GM23338 (cell line): ENCODE measurements around the gene RBM11. TPM values are rescaled to one million over a fixed set of nuclear protein-coding genes. Genes with fewer than 3 reads are reported as not detected.

Source experiments
- ATAC-seq: fragments of 200-7000 bp; cut with Tn5 transposase; 3 replicates; pipeline ENCODE4 v1.9.1; 2020
- DNase-seq: peaks from one replicate; pipeline ENCODE4 v3.0.0-alpha.2; 2015; ENCODE audit warnings: low spot score
- H2AFZ ChIP-seq: fragments of 200-600 bp; sonication (generic); 2 replicates; pipeline ENCODE4 v1.8.0; 2016; ENCODE audit warnings: antibody characterized with exemption, mild to moderate bottlenecking, moderate library complexity
- H3F3A ChIP-seq: fragments of 200-600 bp; sonication (generic); replicated peaks from 2 replicates; pipeline ENCODE4 v1.8.0; 2017; ENCODE audit warnings: antibody characterized with exemption, mixed run types, low read depth
- H3K27ac ChIP-seq: fragments of 200-600 bp; sonication (generic); 2 replicates; pipeline ENCODE4 v1.6.1; 2016; ENCODE audit warnings: low read depth
- H3K27me3 ChIP-seq: fragments of 200-600 bp; sonication (generic); 2 replicates; pipeline ENCODE4 v1.8.0; 2016; ENCODE audit warnings: mild to moderate bottlenecking, mixed run types, moderate library complexity; ENCODE audit not compliant: insufficient read depth
- H3K36me3 ChIP-seq: fragments of 200-600 bp; sonication (generic); 2 replicates; pipeline ENCODE4 v1.8.0; 2016; ENCODE audit warnings: mild to moderate bottlenecking; ENCODE audit not compliant: insufficient read depth
- H3K4me1 ChIP-seq: fragments of 200-600 bp; sonication (generic); 2 replicates; pipeline ENCODE4 v1.8.0; 2016; ENCODE audit warnings: mild to moderate bottlenecking, moderate library complexity; ENCODE audit not compliant: insufficient read depth
- H3K4me2 ChIP-seq: fragments of 200-600 bp; sonication (generic); 2 replicates; pipeline ENCODE4 v1.7.1; 2017; ENCODE audit warnings: mixed run types
- H3K4me3 ChIP-seq: fragments of 200-600 bp; sonication (generic); 2 replicates; pipeline ENCODE4 v1.6.1; 2016; ENCODE audit warnings: mixed run types
- H3K79me2 ChIP-seq: fragments of 200-600 bp; sonication (generic); replicated peaks from 2 replicates; pipeline ENCODE4 v1.8.0; 2017; ENCODE audit warnings: mild to moderate bottlenecking; ENCODE audit not compliant: insufficient read depth
- H3K9me2 ChIP-seq: fragments of 200-600 bp; sonication (generic); 2 replicates; pipeline ENCODE4 v1.8.0; 2017; ENCODE audit not compliant: insufficient read depth
- H4K20me1 ChIP-seq: fragments of 200-600 bp; sonication (generic); replicated peaks from 2 replicates; pipeline ENCODE4 v1.8.0; 2017; ENCODE audit warnings: mild to moderate bottlenecking; ENCODE audit not compliant: insufficient read depth
- H3K27ac Mint-ChIP-seq: 2 replicates; pipeline ENCODE4 v1.8.0; 2020; ENCODE audit warnings: inconsistent platforms, mild to moderate bottlenecking, moderate library complexity, mixed read lengths
- H3K27me3 Mint-ChIP-seq: 3 replicates; pipeline ENCODE4 v1.8.0; 2022; ENCODE audit warnings: low read depth, mild to moderate bottlenecking, moderate library complexity, mixed read lengths, inconsistent platforms; ENCODE audit not compliant: insufficient read depth, poor library complexity
- H3K36me3 Mint-ChIP-seq: 3 replicates; pipeline ENCODE4 v1.8.0; 2021; ENCODE audit warnings: low read depth, mild to moderate bottlenecking, inconsistent platforms, moderate library complexity, mixed read lengths
- H3K4me1 Mint-ChIP-seq: 3 replicates; pipeline ENCODE4 v1.8.0; 2020; ENCODE audit warnings: mild to moderate bottlenecking, inconsistent platforms, mixed read lengths
- H3K4me3 Mint-ChIP-seq: 3 replicates; pipeline ENCODE4 v1.8.0; 2021; ENCODE audit warnings: moderate library complexity, mild to moderate bottlenecking, inconsistent platforms, mixed read lengths
- H3K9me3 Mint-ChIP-seq: 3 replicates; pipeline ENCODE4 v1.8.0; 2020; ENCODE audit warnings: moderate library complexity, mild to moderate bottlenecking, inconsistent platforms, mixed read lengths
- CREB1 ChIP-seq: fragments of 250-450 bp; sonication (Bioruptor Pico); IDR thresholded peaks from 2 replicates; pipeline ENCODE4 v1.5.0; 2020; ENCODE audit warnings: low read depth, mild to moderate bottlenecking, moderate library complexity
- EZH2phosphoT487 ChIP-seq: fragments of 200-600 bp; sonication (generic); IDR thresholded peaks from one replicate; pipeline ENCODE4 v1.8.1; 2018; ENCODE audit warnings: antibody characterized with exemption; ENCODE audit not compliant: unreplicated experiment
- JUNB ChIP-seq: IDR thresholded peaks from one replicate; pipeline ENCODE4 v1.6.1; 2016; ENCODE audit warnings: antibody characterized with exemption; ENCODE audit not compliant: unreplicated experiment
- NANOG ChIP-seq: IDR thresholded peaks from 2 replicates; pipeline ENCODE4 v1.6.1; 2016; ENCODE audit warnings: antibody characterized with exemption, borderline replicate concordance
- STAT1 ChIP-seq: IDR thresholded peaks from one replicate; pipeline ENCODE4 v1.6.1; 2016; ENCODE audit warnings: antibody characterized with exemption; ENCODE audit not compliant: unreplicated experiment
- ZNF114 ChIP-seq: fragments of 250-450 bp; sonication (Bioruptor Pico); IDR thresholded peaks from 2 replicates; pipeline ENCODE4 v1.5.0; 2020; ENCODE audit warnings: mild to moderate bottlenecking, moderate library complexity
- ZNF331 ChIP-seq: fragments of 250-450 bp; sonication (Bioruptor Pico); IDR thresholded peaks from 2 replicates; pipeline ENCODE4 v1.5.0; 2020; ENCODE audit warnings: low read depth, mild to moderate bottlenecking, moderate library complexity
- polyA plus RNA-seq: library from polyadenylated mRNA; unstranded; fragments of >200 nt; fragmentation: Nextera tagmentation; extraction: Ambion mirVana; gene quantifications from 2 replicates; pipeline ENCODE4 v1.2.1, GENCODE V29; 2016
- total RNA-seq: library from RNA; depleted of rRNA; stranded (reverse); fragments of >200 nt; shearing (Covaris generic); gene quantifications from 2 replicates; pipeline ENCODE4 v1.2.3, GENCODE V29; 2014
- TF ChIP-seq, protein P1 (sequence below), 2 experiments: fragments of 200-600 bp in 1 of 2; sonication (generic) in 1 of 2; conservative IDR thresholded peaks; 2 replicates each; pipeline versions ENCODE4 v1.5.1 to v1.6.1; 2016 to 2017; ENCODE audit warnings: antibody characterized with exemption in 2 of 2, low read depth in 2 of 2, mild to moderate bottlenecking in 2 of 2, moderate library complexity in 1 of 2
- TF ChIP-seq, protein P2 (sequence below): IDR thresholded peaks from 2 replicates; pipeline ENCODE4 v1.6.1; 2016; ENCODE audit warnings: antibody characterized with exemption
- TF ChIP-seq, protein P3 (sequence below): IDR thresholded peaks from one replicate; pipeline ENCODE4 v1.6.1; 2018; ENCODE audit warnings: antibody characterized with exemption; ENCODE audit not compliant: unreplicated experiment

RBM11 gene
- total and polyA plus RNA-seq, 2 experiments from 2014 or later = 6.3 to 8.3 TPM

DNA sequence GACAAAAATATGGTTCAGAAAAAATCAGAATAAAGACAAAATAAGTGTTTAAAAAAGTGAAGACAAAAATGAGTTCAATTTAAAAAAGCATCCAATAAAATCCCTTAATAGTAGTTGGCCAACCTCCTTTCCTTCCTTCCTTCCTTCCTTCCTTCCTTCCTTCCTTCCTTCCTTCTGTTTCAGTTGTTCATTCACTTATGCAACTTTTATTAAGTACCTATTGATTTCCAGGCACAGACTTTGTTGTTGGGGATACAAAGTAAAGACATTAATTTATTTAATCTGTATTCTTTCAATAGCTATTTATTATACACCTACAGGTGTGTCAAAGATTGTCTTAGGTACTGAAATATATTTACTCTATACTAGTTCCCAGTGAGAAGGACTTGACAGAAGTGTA, 2.8 kb upstream of the RBM11 start (continued):
- TF ChIP-seq, protein P1, sequence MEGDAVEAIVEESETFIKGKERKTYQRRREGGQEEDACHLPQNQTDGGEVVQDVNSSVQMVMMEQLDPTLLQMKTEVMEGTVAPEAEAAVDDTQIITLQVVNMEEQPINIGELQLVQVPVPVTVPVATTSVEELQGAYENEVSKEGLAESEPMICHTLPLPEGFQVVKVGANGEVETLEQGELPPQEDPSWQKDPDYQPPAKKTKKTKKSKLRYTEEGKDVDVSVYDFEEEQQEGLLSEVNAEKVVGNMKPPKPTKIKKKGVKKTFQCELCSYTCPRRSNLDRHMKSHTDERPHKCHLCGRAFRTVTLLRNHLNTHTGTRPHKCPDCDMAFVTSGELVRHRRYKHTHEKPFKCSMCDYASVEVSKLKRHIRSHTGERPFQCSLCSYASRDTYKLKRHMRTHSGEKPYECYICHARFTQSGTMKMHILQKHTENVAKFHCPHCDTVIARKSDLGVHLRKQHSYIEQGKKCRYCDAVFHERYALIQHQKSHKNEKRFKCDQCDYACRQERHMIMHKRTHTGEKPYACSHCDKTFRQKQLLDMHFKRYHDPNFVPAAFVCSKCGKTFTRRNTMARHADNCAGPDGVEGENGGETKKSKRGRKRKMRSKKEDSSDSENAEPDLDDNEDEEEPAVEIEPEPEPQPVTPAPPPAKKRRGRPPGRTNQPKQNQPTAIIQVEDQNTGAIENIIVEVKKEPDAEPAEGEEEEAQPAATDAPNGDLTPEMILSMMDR (conservative IDR thresholded peaks at IDR 0.05; ENCODE audit: low read depth in 2 of 2) = no peak
- TF ChIP-seq JUNB (no peak), ZNF331 (no peak), CREB1 (CRISPR knock-in tag) (no peak), EZH2phosphoT487 (no peak), STAT1 (no peak), ZNF114 (CRISPR knock-in tag) (no peak)
- TF ChIP-seq, protein P2, sequence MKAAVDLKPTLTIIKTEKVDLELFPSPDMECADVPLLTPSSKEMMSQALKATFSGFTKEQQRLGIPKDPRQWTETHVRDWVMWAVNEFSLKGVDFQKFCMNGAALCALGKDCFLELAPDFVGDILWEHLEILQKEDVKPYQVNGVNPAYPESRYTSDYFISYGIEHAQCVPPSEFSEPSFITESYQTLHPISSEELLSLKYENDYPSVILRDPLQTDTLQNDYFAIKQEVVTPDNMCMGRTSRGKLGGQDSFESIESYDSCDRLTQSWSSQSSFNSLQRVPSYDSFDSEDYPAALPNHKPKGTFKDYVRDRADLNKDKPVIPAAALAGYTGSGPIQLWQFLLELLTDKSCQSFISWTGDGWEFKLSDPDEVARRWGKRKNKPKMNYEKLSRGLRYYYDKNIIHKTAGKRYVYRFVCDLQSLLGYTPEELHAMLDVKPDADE = no peak

DNA sequence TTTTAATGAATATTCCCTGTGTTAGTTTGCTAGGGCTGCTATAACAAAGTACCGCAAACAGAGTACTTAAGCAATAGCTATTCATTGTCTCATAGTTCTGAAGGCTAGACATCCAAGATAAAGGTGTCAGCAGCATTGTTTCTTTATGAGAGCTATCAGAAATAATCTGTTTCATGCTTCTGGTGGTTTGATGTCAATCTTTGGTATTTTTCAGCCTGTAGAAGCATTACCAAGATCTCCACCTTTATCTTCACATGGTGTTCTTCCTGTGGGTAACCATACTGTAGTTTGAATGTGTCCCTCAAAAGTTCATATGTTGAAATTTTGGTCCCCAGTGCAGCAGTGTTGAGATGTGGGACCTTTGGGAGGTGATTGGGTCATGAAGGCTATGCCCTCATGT, 7.4 kb downstream of the RBM11 start:
- no peak for DNase-seq
- H3K27ac ChIP-seq = no peak overlapping the region
- H3K4me1 ChIP-seq = peaks cover 6% of the 10 kb centered on the region; the same call in 1 of the 2 replicates
- no peaks in the 10 kb centered on the region for H3K36me3 ChIP-seq
- no peak overlapping the region for H3K27ac Mint-ChIP-seq
- no peaks in the 10 kb centered on the region for H3F3A ChIP-seq
- peaks cover 6% of the 10 kb centered on the region; the same call in 2 of the 3 replicates for H3K4me1 Mint-ChIP-seq
- no peaks in the 10 kb centered on the region for H4K20me1 ChIP-seq
- H3K79me2 ChIP-seq = no peaks in the 10 kb centered on the region
- no peak overlapping the region for H3K4me2 ChIP-seq
- no peak overlapping the region for H3K4me3 Mint-ChIP-seq
- H3K27me3 Mint-ChIP-seq = no peaks in the 10 kb centered on the region
- no peak for ATAC-seq
- no peaks in the 10 kb centered on the region for H3K9me2 ChIP-seq
- H3K36me3 Mint-ChIP-seq = peaks cover 20% of the 10 kb centered on the region; the same call in 2 of the 3 replicates
- TF ChIP-seq, protein P3, sequence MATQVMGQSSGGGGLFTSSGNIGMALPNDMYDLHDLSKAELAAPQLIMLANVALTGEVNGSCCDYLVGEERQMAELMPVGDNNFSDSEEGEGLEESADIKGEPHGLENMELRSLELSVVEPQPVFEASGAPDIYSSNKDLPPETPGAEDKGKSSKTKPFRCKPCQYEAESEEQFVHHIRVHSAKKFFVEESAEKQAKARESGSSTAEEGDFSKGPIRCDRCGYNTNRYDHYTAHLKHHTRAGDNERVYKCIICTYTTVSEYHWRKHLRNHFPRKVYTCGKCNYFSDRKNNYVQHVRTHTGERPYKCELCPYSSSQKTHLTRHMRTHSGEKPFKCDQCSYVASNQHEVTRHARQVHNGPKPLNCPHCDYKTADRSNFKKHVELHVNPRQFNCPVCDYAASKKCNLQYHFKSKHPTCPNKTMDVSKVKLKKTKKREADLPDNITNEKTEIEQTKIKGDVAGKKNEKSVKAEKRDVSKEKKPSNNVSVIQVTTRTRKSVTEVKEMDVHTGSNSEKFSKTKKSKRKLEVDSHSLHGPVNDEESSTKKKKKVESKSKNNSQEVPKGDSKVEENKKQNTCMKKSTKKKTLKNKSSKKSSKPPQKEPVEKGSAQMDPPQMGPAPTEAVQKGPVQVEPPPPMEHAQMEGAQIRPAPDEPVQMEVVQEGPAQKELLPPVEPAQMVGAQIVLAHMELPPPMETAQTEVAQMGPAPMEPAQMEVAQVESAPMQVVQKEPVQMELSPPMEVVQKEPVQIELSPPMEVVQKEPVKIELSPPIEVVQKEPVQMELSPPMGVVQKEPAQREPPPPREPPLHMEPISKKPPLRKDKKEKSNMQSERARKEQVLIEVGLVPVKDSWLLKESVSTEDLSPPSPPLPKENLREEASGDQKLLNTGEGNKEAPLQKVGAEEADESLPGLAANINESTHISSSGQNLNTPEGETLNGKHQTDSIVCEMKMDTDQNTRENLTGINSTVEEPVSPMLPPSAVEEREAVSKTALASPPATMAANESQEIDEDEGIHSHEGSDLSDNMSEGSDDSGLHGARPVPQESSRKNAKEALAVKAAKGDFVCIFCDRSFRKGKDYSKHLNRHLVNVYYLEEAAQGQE = no peak
- TF ChIP-seq NANOG = no peak
- H2AFZ ChIP-seq = no peak overlapping the region
- no peaks in the 10 kb centered on the region for H3K27me3 ChIP-seq
- peaks cover 4% of the 10 kb centered on the region for H3K9me3 Mint-ChIP-seq
- no peak overlapping the region for H3K4me3 ChIP-seq
